GM23338 (cell line): ENCODE data around the gene HAO1. TPM values are rescaled to one million over a fixed set of nuclear protein-coding genes. Genes with fewer than 3 reads are reported as not detected.

Experiments
- ATAC-seq: fragments of 200-7000 bp; cut with Tn5 transposase; 3 replicates; pipeline ENCODE4 v1.9.1; 2020
- DNase-seq: peaks from one replicate; pipeline ENCODE4 v3.0.0-alpha.2; 2015; ENCODE audit warnings: low spot score
- H2AFZ ChIP-seq: fragments of 200-600 bp; sonication (generic); 2 replicates; pipeline ENCODE4 v1.8.0; 2016; ENCODE audit warnings: antibody characterized with exemption, mild to moderate bottlenecking, moderate library complexity
- H3F3A ChIP-seq: fragments of 200-600 bp; sonication (generic); replicated peaks from 2 replicates; pipeline ENCODE4 v1.8.0; 2017; ENCODE audit warnings: antibody characterized with exemption, mixed run types, low read depth
- H3K27ac ChIP-seq: fragments of 200-600 bp; sonication (generic); 2 replicates; pipeline ENCODE4 v1.6.1; 2016; ENCODE audit warnings: low read depth
- H3K27me3 ChIP-seq: fragments of 200-600 bp; sonication (generic); 2 replicates; pipeline ENCODE4 v1.8.0; 2016; ENCODE audit warnings: mild to moderate bottlenecking, mixed run types, moderate library complexity; ENCODE audit not compliant: insufficient read depth
- H3K36me3 ChIP-seq: fragments of 200-600 bp; sonication (generic); 2 replicates; pipeline ENCODE4 v1.8.0; 2016; ENCODE audit warnings: mild to moderate bottlenecking; ENCODE audit not compliant: insufficient read depth
- H3K4me1 ChIP-seq: fragments of 200-600 bp; sonication (generic); 2 replicates; pipeline ENCODE4 v1.8.0; 2016; ENCODE audit warnings: mild to moderate bottlenecking, moderate library complexity; ENCODE audit not compliant: insufficient read depth
- H3K4me2 ChIP-seq: fragments of 200-600 bp; sonication (generic); 2 replicates; pipeline ENCODE4 v1.7.1; 2017; ENCODE audit warnings: mixed run types
- H3K4me3 ChIP-seq: fragments of 200-600 bp; sonication (generic); 2 replicates; pipeline ENCODE4 v1.6.1; 2016; ENCODE audit warnings: mixed run types
- H3K79me2 ChIP-seq: fragments of 200-600 bp; sonication (generic); replicated peaks from 2 replicates; pipeline ENCODE4 v1.8.0; 2017; ENCODE audit warnings: mild to moderate bottlenecking; ENCODE audit not compliant: insufficient read depth
- H3K9me2 ChIP-seq: fragments of 200-600 bp; sonication (generic); 2 replicates; pipeline ENCODE4 v1.8.0; 2017; ENCODE audit not compliant: insufficient read depth
- H4K20me1 ChIP-seq: fragments of 200-600 bp; sonication (generic); replicated peaks from 2 replicates; pipeline ENCODE4 v1.8.0; 2017; ENCODE audit warnings: mild to moderate bottlenecking; ENCODE audit not compliant: insufficient read depth
- H3K27ac Mint-ChIP-seq: 2 replicates; pipeline ENCODE4 v1.8.0; 2020; ENCODE audit warnings: inconsistent platforms, mild to moderate bottlenecking, moderate library complexity, mixed read lengths
- H3K27me3 Mint-ChIP-seq: 3 replicates; pipeline ENCODE4 v1.8.0; 2022; ENCODE audit warnings: low read depth, mild to moderate bottlenecking, moderate library complexity, mixed read lengths, inconsistent platforms; ENCODE audit not compliant: insufficient read depth, poor library complexity
- H3K36me3 Mint-ChIP-seq: 3 replicates; pipeline ENCODE4 v1.8.0; 2021; ENCODE audit warnings: low read depth, mild to moderate bottlenecking, inconsistent platforms, moderate library complexity, mixed read lengths
- H3K4me1 Mint-ChIP-seq: 3 replicates; pipeline ENCODE4 v1.8.0; 2020; ENCODE audit warnings: mild to moderate bottlenecking, inconsistent platforms, mixed read lengths
- H3K4me3 Mint-ChIP-seq: 3 replicates; pipeline ENCODE4 v1.8.0; 2021; ENCODE audit warnings: moderate library complexity, mild to moderate bottlenecking, inconsistent platforms, mixed read lengths
- H3K9me3 Mint-ChIP-seq: 3 replicates; pipeline ENCODE4 v1.8.0; 2020; ENCODE audit warnings: moderate library complexity, mild to moderate bottlenecking, inconsistent platforms, mixed read lengths
- CREB1 ChIP-seq: fragments of 250-450 bp; sonication (Bioruptor Pico); IDR thresholded peaks from 2 replicates; pipeline ENCODE4 v1.5.0; 2020; ENCODE audit warnings: low read depth, mild to moderate bottlenecking, moderate library complexity
- EZH2 ChIP-seq: fragments of 200-600 bp; sonication (generic); IDR thresholded peaks from one replicate; pipeline ENCODE4 v1.8.0; 2017; ENCODE audit warnings: antibody characterized with exemption, mild to moderate bottlenecking, low read depth; ENCODE audit not compliant: unreplicated experiment
- EZH2phosphoT487 ChIP-seq: fragments of 200-600 bp; sonication (generic); IDR thresholded peaks from one replicate; pipeline ENCODE4 v1.8.1; 2018; ENCODE audit warnings: antibody characterized with exemption; ENCODE audit not compliant: unreplicated experiment
- JUNB ChIP-seq: IDR thresholded peaks from one replicate; pipeline ENCODE4 v1.6.1; 2016; ENCODE audit warnings: antibody characterized with exemption; ENCODE audit not compliant: unreplicated experiment
- STAT1 ChIP-seq: IDR thresholded peaks from one replicate; pipeline ENCODE4 v1.6.1; 2016; ENCODE audit warnings: antibody characterized with exemption; ENCODE audit not compliant: unreplicated experiment
- ZNF114 ChIP-seq: fragments of 250-450 bp; sonication (Bioruptor Pico); IDR thresholded peaks from 2 replicates; pipeline ENCODE4 v1.5.0; 2020; ENCODE audit warnings: mild to moderate bottlenecking, moderate library complexity
- ZNF331 ChIP-seq: fragments of 250-450 bp; sonication (Bioruptor Pico); IDR thresholded peaks from 2 replicates; pipeline ENCODE4 v1.5.0; 2020; ENCODE audit warnings: low read depth, mild to moderate bottlenecking, moderate library complexity
- long read RNA-seq: library from polyadenylated mRNA; unstranded; transcript quantifications from one replicate; pipeline ENCODE4 v2.0.0, GENCODE V29; 2020; ENCODE audit not compliant: unreplicated experiment
- polyA plus RNA-seq: library from polyadenylated mRNA; unstranded; fragments of >200 nt; fragmentation: Nextera tagmentation; extraction: Ambion mirVana; gene quantifications from 2 replicates; pipeline ENCODE4 v1.2.1, GENCODE V29; 2016
- total RNA-seq: library from RNA; depleted of rRNA; stranded (reverse); fragments of >200 nt; shearing (Covaris generic); gene quantifications from 2 replicates; pipeline ENCODE4 v1.2.3, GENCODE V29; 2014; rRNA removed
- TF ChIP-seq, protein P1 (sequence below): IDR thresholded peaks from one replicate; pipeline ENCODE4 v1.6.1; 2018; ENCODE audit warnings: antibody characterized with exemption; ENCODE audit not compliant: unreplicated experiment
- TF ChIP-seq, protein P2 (sequence below): IDR thresholded peaks from 2 replicates; pipeline ENCODE4 v1.6.1; 2016; ENCODE audit warnings: antibody characterized with exemption
- TF ChIP-seq, protein P3 (sequence below): fragments of 250-450 bp; sonication (Bioruptor Pico); IDR thresholded peaks from 2 replicates; pipeline ENCODE4 v1.5.0; 2020; ENCODE audit warnings: mild to moderate bottlenecking, moderate library complexity
- TF ChIP-seq, protein P4 (sequence below), 2 experiments: fragments of 200-600 bp in 1 of 2; sonication (generic) in 1 of 2; conservative IDR thresholded peaks; 2 replicates each; pipeline versions ENCODE4 v1.5.1 to v1.6.1; 2016 to 2017; ENCODE audit warnings: antibody characterized with exemption in 2 of 2, low read depth in 2 of 2, mild to moderate bottlenecking in 2 of 2, moderate library complexity in 1 of 2

The HAO1 gene
- not detected in 2 replicates for total RNA-seq
- polyA plus RNA-seq: not detected in 2 replicates
- long read RNA-seq: 0 reads

DNA sequence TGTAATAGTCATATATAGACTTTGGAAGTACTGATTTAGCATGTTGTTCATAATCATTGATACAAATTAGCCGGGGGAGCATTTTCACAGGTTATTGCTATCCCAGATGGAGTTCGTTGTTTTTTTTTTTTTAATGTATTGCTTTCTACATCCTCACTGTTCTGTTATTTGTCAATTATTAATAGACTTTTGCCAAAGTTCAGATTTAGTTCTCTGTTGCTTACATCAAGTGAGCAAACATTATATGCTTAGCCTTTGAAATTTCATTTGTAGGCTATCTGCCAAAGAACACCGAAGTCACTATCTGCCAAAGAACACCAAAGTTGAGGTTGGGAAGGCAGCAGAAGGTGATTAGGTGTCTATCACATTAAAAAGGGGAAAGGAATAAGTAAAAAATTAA, at the start of gene HAO1:
Gene HAO1, minus strand, starts transcription at position 118 of the 400 bp plus-strand sequence. Its CDS starts 36 bp downstream, at position 82.
- Mint-ChIP-seq H3K9me3 (peaks cover 23% of the 10 kb centered on the region), H3K4me3 (no peak within 1 kb of the TSS), H3K27me3 (peaks cover 3% of the 10 kb centered on the region), H3K27ac (no peak within 1 kb of the TSS), H3K4me1 (peaks cover 3% of the 10 kb centered on the region; the same call in 1 of the 3 replicates), H3K36me3 (peaks cover 10% of the 10 kb centered on the region; the same call in 2 of the 3 replicates)
- H3K4me3 ChIP-seq: no peak within 1 kb of the TSS
- no peaks in the 10 kb centered on the region for H3K36me3 ChIP-seq
- H4K20me1 ChIP-seq: no peaks in the 10 kb centered on the region
- H3K79me2 ChIP-seq: no peaks in the 10 kb centered on the region
- no peaks in the 10 kb centered on the region for H3K4me1 ChIP-seq
- H3K27me3 ChIP-seq: no peaks in the 10 kb centered on the region
- H2AFZ ChIP-seq: no peak within 1 kb of the TSS
- no peaks in the 10 kb centered on the region for H3F3A ChIP-seq
- H3K27ac ChIP-seq: no peak within 1 kb of the TSS
- no peak for ATAC-seq
- DNase-seq: no peak
- no peak for TF ChIP-seq ZNF331
- TF ChIP-seq, protein P1, sequence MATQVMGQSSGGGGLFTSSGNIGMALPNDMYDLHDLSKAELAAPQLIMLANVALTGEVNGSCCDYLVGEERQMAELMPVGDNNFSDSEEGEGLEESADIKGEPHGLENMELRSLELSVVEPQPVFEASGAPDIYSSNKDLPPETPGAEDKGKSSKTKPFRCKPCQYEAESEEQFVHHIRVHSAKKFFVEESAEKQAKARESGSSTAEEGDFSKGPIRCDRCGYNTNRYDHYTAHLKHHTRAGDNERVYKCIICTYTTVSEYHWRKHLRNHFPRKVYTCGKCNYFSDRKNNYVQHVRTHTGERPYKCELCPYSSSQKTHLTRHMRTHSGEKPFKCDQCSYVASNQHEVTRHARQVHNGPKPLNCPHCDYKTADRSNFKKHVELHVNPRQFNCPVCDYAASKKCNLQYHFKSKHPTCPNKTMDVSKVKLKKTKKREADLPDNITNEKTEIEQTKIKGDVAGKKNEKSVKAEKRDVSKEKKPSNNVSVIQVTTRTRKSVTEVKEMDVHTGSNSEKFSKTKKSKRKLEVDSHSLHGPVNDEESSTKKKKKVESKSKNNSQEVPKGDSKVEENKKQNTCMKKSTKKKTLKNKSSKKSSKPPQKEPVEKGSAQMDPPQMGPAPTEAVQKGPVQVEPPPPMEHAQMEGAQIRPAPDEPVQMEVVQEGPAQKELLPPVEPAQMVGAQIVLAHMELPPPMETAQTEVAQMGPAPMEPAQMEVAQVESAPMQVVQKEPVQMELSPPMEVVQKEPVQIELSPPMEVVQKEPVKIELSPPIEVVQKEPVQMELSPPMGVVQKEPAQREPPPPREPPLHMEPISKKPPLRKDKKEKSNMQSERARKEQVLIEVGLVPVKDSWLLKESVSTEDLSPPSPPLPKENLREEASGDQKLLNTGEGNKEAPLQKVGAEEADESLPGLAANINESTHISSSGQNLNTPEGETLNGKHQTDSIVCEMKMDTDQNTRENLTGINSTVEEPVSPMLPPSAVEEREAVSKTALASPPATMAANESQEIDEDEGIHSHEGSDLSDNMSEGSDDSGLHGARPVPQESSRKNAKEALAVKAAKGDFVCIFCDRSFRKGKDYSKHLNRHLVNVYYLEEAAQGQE: no peak
- TF ChIP-seq CREB1 (CRISPR knock-in tag): no peak
- TF ChIP-seq JUNB: no peak
- TF ChIP-seq, protein P2, sequence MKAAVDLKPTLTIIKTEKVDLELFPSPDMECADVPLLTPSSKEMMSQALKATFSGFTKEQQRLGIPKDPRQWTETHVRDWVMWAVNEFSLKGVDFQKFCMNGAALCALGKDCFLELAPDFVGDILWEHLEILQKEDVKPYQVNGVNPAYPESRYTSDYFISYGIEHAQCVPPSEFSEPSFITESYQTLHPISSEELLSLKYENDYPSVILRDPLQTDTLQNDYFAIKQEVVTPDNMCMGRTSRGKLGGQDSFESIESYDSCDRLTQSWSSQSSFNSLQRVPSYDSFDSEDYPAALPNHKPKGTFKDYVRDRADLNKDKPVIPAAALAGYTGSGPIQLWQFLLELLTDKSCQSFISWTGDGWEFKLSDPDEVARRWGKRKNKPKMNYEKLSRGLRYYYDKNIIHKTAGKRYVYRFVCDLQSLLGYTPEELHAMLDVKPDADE: no peak
- TF ChIP-seq EZH2phosphoT487: no peak
- TF ChIP-seq STAT1: no peak
- TF ChIP-seq, protein P3, sequence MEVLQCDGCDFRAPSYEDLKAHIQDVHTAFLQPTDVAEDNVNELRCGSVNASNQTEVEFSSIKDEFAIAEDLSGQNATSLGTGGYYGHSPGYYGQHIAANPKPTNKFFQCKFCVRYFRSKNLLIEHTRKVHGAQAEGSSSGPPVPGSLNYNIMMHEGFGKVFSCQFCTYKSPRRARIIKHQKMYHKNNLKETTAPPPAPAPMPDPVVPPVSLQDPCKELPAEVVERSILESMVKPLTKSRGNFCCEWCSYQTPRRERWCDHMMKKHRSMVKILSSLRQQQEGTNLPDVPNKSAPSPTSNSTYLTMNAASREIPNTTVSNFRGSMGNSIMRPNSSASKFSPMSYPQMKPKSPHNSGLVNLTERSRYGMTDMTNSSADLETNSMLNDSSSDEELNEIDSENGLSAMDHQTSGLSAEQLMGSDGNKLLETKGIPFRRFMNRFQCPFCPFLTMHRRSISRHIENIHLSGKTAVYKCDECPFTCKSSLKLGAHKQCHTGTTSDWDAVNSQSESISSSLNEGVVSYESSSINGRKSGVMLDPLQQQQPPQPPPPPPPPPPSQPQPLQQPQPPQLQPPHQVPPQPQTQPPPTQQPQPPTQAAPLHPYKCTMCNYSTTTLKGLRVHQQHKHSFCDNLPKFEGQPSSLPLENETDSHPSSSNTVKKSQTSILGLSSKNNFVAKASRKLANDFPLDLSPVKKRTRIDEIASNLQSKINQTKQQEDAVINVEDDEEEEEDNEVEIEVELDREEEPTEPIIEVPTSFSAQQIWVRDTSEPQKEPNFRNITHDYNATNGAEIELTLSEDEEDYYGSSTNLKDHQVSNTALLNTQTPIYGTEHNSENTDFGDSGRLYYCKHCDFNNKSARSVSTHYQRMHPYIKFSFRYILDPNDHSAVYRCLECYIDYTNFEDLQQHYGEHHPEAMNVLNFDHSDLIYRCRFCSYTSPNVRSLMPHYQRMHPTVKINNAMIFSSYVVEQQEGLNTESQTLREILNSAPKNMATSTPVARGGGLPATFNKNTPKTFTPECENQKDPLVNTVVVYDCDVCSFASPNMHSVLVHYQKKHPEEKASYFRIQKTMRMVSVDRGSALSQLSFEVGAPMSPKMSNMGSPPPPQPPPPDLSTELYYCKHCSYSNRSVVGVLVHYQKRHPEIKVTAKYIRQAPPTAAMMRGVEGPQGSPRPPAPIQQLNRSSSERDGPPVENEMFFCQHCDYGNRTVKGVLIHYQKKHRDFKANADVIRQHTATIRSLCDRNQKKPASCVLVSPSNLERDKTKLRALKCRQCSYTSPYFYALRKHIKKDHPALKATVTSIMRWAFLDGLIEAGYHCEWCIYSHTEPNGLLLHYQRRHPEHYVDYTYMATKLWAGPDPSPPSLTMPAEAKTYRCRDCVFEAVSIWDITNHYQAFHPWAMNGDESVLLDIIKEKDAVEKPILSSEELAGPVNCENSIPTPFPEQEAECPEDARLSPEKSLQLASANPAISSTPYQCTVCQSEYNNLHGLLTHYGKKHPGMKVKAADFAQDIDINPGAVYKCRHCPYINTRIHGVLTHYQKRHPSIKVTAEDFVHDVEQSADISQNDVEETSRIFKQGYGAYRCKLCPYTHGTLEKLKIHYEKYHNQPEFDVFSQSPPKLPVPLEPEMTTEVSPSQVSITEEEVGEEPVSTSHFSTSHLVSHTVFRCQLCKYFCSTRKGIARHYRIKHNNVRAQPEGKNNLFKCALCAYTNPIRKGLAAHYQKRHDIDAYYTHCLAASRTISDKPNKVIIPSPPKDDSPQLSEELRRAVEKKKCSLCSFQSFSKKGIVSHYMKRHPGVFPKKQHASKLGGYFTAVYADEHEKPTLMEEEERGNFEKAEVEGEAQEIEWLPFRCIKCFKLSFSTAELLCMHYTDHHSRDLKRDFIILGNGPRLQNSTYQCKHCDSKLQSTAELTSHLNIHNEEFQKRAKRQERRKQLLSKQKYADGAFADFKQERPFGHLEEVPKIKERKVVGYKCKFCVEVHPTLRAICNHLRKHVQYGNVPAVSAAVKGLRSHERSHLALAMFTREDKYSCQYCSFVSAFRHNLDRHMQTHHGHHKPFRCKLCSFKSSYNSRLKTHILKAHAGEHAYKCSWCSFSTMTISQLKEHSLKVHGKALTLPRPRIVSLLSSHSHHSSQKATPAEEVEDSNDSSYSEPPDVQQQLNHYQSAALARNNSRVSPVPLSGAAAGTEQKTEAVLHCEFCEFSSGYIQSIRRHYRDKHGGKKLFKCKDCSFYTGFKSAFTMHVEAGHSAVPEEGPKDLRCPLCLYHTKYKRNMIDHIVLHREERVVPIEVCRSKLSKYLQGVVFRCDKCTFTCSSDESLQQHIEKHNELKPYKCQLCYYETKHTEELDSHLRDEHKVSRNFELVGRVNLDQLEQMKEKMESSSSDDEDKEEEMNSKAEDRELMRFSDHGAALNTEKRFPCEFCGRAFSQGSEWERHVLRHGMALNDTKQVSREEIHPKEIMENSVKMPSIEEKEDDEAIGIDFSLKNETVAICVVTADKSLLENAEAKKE (CRISPR knock-in tag): no peak
- no peak for TF ChIP-seq ZNF114
- no peak for TF ChIP-seq EZH2
- TF ChIP-seq, protein P4, sequence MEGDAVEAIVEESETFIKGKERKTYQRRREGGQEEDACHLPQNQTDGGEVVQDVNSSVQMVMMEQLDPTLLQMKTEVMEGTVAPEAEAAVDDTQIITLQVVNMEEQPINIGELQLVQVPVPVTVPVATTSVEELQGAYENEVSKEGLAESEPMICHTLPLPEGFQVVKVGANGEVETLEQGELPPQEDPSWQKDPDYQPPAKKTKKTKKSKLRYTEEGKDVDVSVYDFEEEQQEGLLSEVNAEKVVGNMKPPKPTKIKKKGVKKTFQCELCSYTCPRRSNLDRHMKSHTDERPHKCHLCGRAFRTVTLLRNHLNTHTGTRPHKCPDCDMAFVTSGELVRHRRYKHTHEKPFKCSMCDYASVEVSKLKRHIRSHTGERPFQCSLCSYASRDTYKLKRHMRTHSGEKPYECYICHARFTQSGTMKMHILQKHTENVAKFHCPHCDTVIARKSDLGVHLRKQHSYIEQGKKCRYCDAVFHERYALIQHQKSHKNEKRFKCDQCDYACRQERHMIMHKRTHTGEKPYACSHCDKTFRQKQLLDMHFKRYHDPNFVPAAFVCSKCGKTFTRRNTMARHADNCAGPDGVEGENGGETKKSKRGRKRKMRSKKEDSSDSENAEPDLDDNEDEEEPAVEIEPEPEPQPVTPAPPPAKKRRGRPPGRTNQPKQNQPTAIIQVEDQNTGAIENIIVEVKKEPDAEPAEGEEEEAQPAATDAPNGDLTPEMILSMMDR (conservative IDR thresholded peaks at IDR 0.05; ENCODE audit: low read depth in 2 of 2): no peak
- no peaks in the 10 kb centered on the region for H3K9me2 ChIP-seq
- no peak within 1 kb of the TSS for H3K4me2 ChIP-seq
